Activated CD4-positive, alpha-beta T cell treated with anti-CD3 and anti-CD28 coated beads for 4 hours (primary cell): ENCODE results near the gene TPSB2.
"Not testable (repeated sequence)": the region's sequence is repeated elsewhere in the genome, so short reads cannot be mapped to it uniquely, and the experiment has no call there.

Experiments
- DNase-seq, 2 donors: peaks; one replicate each; pipeline ENCODE4 v3.0.0-alpha.2; 2020

TPSB2 gene

GRCh38 chr16:1230084-1230470 lies at the start of gene TPSB2:
TPSB2 (minus strand) TSS chr16:1230184; CDS start chr16:1229951, 233 bp downstream.
- not testable (repeated sequence) for DNase-seq

- DNase-seq, result no peak
These were observed 49.3 kb upstream of the TPSB2 start for GRCh38 chr16:1279081-1279944.

GRCh38 chr16:1278477-1278876 lies 48.5 kb upstream of the TPSB2 start:
- DNase-seq, result no peak

- no peak for DNase-seq
These were observed 47.8 kb upstream of the TPSB2 start for GRCh38 chr16:1277617-1278282.

GRCh38 chr16:1277151-1277598 lies 47.2 kb upstream of the TPSB2 start:
- no peak for DNase-seq

- no peak for DNase-seq
These were observed 46.5 kb upstream of the TPSB2 start for GRCh38 chr16:1276580-1276878.

GRCh38 chr16:1275791-1276579 lies 46.0 kb upstream of the TPSB2 start:
- DNase-seq, result no peak

- no peak for DNase-seq
These were observed 44.8 kb upstream of the TPSB2 start for GRCh38 chr16:1274767-1275166.

GRCh38 chr16:1273816-1274215 lies 43.8 kb upstream of the TPSB2 start:
- no peak for DNase-seq

- DNase-seq, result no peak
These were observed 42.6 kb upstream of the TPSB2 start for GRCh38 chr16:1272453-1273198.

- DNase-seq, result not testable (repeated sequence)
These were observed 41.9 kb upstream of the TPSB2 start for GRCh38 chr16:1271724-1272413.

GRCh38 chr16:1271380-1271723 lies 41.4 kb upstream of the TPSB2 start:
- no peak for DNase-seq

GRCh38 chr16:1269418-1269817 lies 39.4 kb upstream of the TPSB2 start:
- not testable (repeated sequence) for DNase-seq

GRCh38 chr16:1265826-1266225 lies 35.8 kb upstream of the TPSB2 start:
- DNase-seq, result no peak

GRCh38 chr16:1265090-1265630 lies 35.2 kb upstream of the TPSB2 start:
- DNase-seq, result no peak

- no peak for DNase-seq
These were observed 34.5 kb upstream of the TPSB2 start for GRCh38 chr16:1264345-1265089.

GRCh38 chr16:1263591-1264344 lies 33.8 kb upstream of the TPSB2 start:
- DNase-seq, result no peak

- no peak for DNase-seq
These were observed 32.9 kb upstream of the TPSB2 start for GRCh38 chr16:1262846-1263221.

GRCh38 chr16:1262210-1262845 lies 32.3 kb upstream of the TPSB2 start:
- DNase-seq, result no peak
